Measurements from ENCODE around the gene HSPB9.

GRCh38 chr17:42129109-42129837 lies 6.7 kb downstream of the HSPB9 start:
- TF ChIP-seq CTCF (conservative IDR thresholded peaks at IDR 0.05): no peak
- no peak for TF ChIP-seq ZFX (IDR thresholded peaks at IDR 0.05)

Data from C4-2B (cell line).